HG02763 (cell line): ENCODE results near the gene ANKRD13A.
A peak's percentile ranks its signal among the peaks of the same experiment; 100 is the strongest.
"Not testable (repeated sequence)": the region's sequence is repeated elsewhere in the genome, so short reads cannot be mapped to it uniquely, and the experiment has no call there.

ENCODE experiments used
- ATAC-seq: cut with Tn5 transposase; IDR thresholded peaks from one replicate; pipeline ENCODE4 v1.9.1; 2021; ENCODE audit warnings: mild to moderate bottlenecking, moderate library complexity; ENCODE audit not compliant: unreplicated experiment

The ANKRD13A gene

GRCh38 chr12:110047297-110047940 lies 48.2 kb downstream of the ANKRD13A start:
- ATAC-seq = no peak

GRCh38 chr12:110048242-110049027 lies 49.2 kb downstream of the ANKRD13A start, which contains the start of gene C12orf76:
Gene C12orf76, minus strand, starts transcription at chr12:110048522. Its CDS starts 27 bp downstream, at chr12:110048495.
- peak; percentile 98 for ATAC-seq

GRCh38 chr12:110049034-110049433 lies 49.8 kb downstream of the ANKRD13A start:
- not testable (repeated sequence) for ATAC-seq

GRCh38 chr12:110049666-110050065 lies 50.4 kb downstream of the ANKRD13A start:
- ATAC-seq = not testable (repeated sequence)

GRCh38 chr12:110050927-110051326 lies 51.7 kb downstream of the ANKRD13A start:
- ATAC-seq = no peak

GRCh38 chr12:110055375-110056352 lies 56.4 kb downstream of the ANKRD13A start:
- not testable (repeated sequence) for ATAC-seq

GRCh38 chr12:110056643-110057042 lies 57.4 kb downstream of the ANKRD13A start:
- ATAC-seq = not testable (repeated sequence)

GRCh38 chr12:110058875-110059615 lies 59.8 kb downstream of the ANKRD13A start:
- no peak for ATAC-seq

- ATAC-seq = no peak
Measured at GRCh38 chr12:110059651-110060000, 60.4 kb downstream of the ANKRD13A start.

- no peak for ATAC-seq
Measured at GRCh38 chr12:110062241-110062640, 63.0 kb downstream of the ANKRD13A start.

- ATAC-seq = no peak
Measured at GRCh38 chr12:110065540-110065939, 66.3 kb downstream of the ANKRD13A start.

GRCh38 chr12:110067531-110067930 lies 68.3 kb downstream of the ANKRD13A start:
- ATAC-seq = no peak

GRCh38 chr12:110068115-110068514 lies 68.9 kb downstream of the ANKRD13A start:
- not testable (repeated sequence) for ATAC-seq

- no peak for ATAC-seq
Measured at GRCh38 chr12:110068654-110069053, 69.4 kb downstream of the ANKRD13A start.

GRCh38 chr12:110071504-110071903 lies 72.3 kb downstream of the ANKRD13A start:
- no peak for ATAC-seq

- no peak for ATAC-seq
Measured at GRCh38 chr12:110071967-110072366, 72.7 kb downstream of the ANKRD13A start.

- not testable (repeated sequence) for ATAC-seq
Measured at GRCh38 chr12:110072636-110073035, 73.4 kb downstream of the ANKRD13A start.

- ATAC-seq = no peak
Measured at GRCh38 chr12:110073049-110073831, 74.0 kb downstream of the ANKRD13A start.

GRCh38 chr12:110074089-110074488 lies 74.9 kb downstream of the ANKRD13A start:
- ATAC-seq = no peak

GRCh38 chr12:110075880-110076279 lies 76.7 kb downstream of the ANKRD13A start:
- ATAC-seq = no peak
